Transverse colon (tissue), 4 donors: ENCODE data around the gene GNS. TPM values are rescaled to one million over a fixed set of nuclear protein-coding genes. Genes with fewer than 3 reads are reported as not detected.

Source experiments
- DNase-seq: peaks from one replicate; pipeline ENCODE4 v3.0.0-alpha.2; 2019
- H3K27ac ChIP-seq, 4 donors: fragments of 200-600 bp; sonication (generic); 2 replicates each; pipeline ENCODE4 v1.5.1; 2016 to 2018; ENCODE audit warnings: inconsistent platforms in 4 of 4
- H3K27me3 ChIP-seq: fragments of 200-600 bp; sonication (generic); 2 replicates; pipeline ENCODE4 v1.5.1; 2017; ENCODE audit warnings: inconsistent platforms
- H3K36me3 ChIP-seq, 4 donors: fragments of 200-600 bp; sonication (generic); 2 replicates each; pipeline ENCODE4 v1.5.1; 2017 to 2019; ENCODE audit warnings: inconsistent platforms in 4 of 4
- H3K4me1 ChIP-seq, 4 donors: fragments of 200-600 bp; sonication (generic); 2 replicates each; pipeline ENCODE4 v1.5.1; 2017 to 2020; ENCODE audit warnings: inconsistent platforms in 4 of 4
- H3K4me3 ChIP-seq, 4 donors: fragments of 200-600 bp; sonication (generic); 1 replicate in 1 of 4; 2 replicates in 3 of 4; pipeline versions ENCODE4 v1.5.1 to v1.6.1; 2017 to 2019; ENCODE audit warnings: inconsistent platforms in 4 of 4
- H3K9me3 ChIP-seq, 2 donors: fragments of 200-600 bp; sonication (generic); 2 replicates each; pipeline ENCODE4 v1.5.1; 2017 to 2019; ENCODE audit warnings: inconsistent platforms in 2 of 2
- CTCF ChIP-seq, 5 experiments: fragments of 200-600 bp in 3 of 5; fragments of 450-650 bp in 2 of 5; sonication (generic) in 3 of 5; IDR thresholded peaks; 1 replicate in 2 of 5; 2 replicates in 3 of 5; pipeline ENCODE4 v1.5.1; 2016 to 2017; ENCODE audit warnings: antibody characterized with exemption in 5 of 5, inconsistent platforms in 3 of 5, mild to moderate bottlenecking in 2 of 5, moderate library complexity in 1 of 5
- EP300 ChIP-seq: sonication (generic); formaldehyde crosslinking; IDR thresholded peaks from one replicate; pipeline ENCODE4 v1.6.1; 2017; ENCODE audit warnings: antibody characterized with exemption, low read depth
- POLR2A ChIP-seq: fragments of 450-650 bp; IDR thresholded peaks from one replicate; pipeline ENCODE4 v1.6.1; 2016; ENCODE audit warnings: antibody characterized with exemption, mild to moderate bottlenecking, moderate library complexity
- POLR2AphosphoS5 ChIP-seq, 3 donors: sonication (generic); formaldehyde crosslinking; IDR thresholded peaks; one replicate each; pipeline ENCODE4 v1.6.1; 2016; ENCODE audit warnings: antibody characterized with exemption in 3 of 3
- WGBS, 2 donors: methylation state at CpG; one replicate each; pipeline ENCODE4 v1.1.5; 2018; ENCODE audit warnings: low coverage in 1 of 2; 5-methylcytosine and 5-hydroxymethylcytosine counted together
- in situ Hi-C, 4 donors: fragments of 200-750 bp; cut with MboI; loops; one replicate each; pipeline versions ENCODE4 v1.15.0 to v1.15.1; 2017; ENCODE audit warnings: low sequenced_read_pairs in 3 of 4, low pct_ligation_motif_present in 1 of 4, low pct_unique_long_range_greater_than_20kb in 1 of 4
- intact Hi-C: fragments of 100-400 bp; cut with DNase I; formaldehyde crosslinking; loops from one replicate; pipeline ENCODE4 v1.15.1; 2023; ENCODE audit warnings: low total_unique reads
- total RNA-seq, 4 donors: library from RNA; depleted of rRNA; stranded (reverse); fragments of >200 nt; gene quantifications; one replicate each; pipeline ENCODE4 v1.1.0, GENCODE V29; 2016

The GNS gene
- total RNA-seq, 4 donors from 2014 or later: 22.3 to 67.0 (median 48.3) TPM

- in situ Hi-C loops (no loop called here), intact Hi-C loops (no loop called here)
- H3K4me3 ChIP-seq: no peak overlapping the region
- WGBS, 2 donors: 77% methylated on average over 2 of the region's 2 CpGs; no CpG with 5 or more reads in 1 of the 2 donors
- DNase-seq: no peak
- no peaks in the 10 kb centered on the region for H3K9me3 ChIP-seq
- TF ChIP-seq POLR2A (no peak), POLR2AphosphoS5 (IDR thresholded peaks at IDR 0.05) (no peak), EP300 (no peak), CTCF (IDR thresholded peaks at IDR 0.05) (no peak)
- no peaks in the 10 kb centered on the region for H3K27me3 ChIP-seq
- peaks cover 66 to 91% (median 69%) of the 10 kb centered on the region in 4 donors for H3K4me1 ChIP-seq
- H3K36me3 ChIP-seq: no peaks in the 10 kb centered on the region
- peak overlapping the region; percentile 80 to 90 (median 87) for H3K27ac ChIP-seq
Observed at GRCh38 chr12:64667793-64668192, 91.4 kb downstream of the GNS start.

GRCh38 chr12:64666054-64666914 lies 92.9 kb downstream of the GNS start:
- TF ChIP-seq POLR2AphosphoS5 (IDR thresholded peaks at IDR 0.05) (no peak), CTCF (IDR thresholded peaks at IDR 0.05) (no peak), POLR2A (no peak), EP300 (no peak)
- no peaks in the 10 kb centered on the region for H3K27me3 ChIP-seq
- H3K36me3 ChIP-seq: no peaks in the 10 kb centered on the region
- H3K9me3 ChIP-seq: no peaks in the 10 kb centered on the region
- DNase-seq: no peak
- H3K4me3 ChIP-seq: no peak overlapping the region
- peaks cover 51 to 79% (median 56%) of the 10 kb centered on the region in 4 donors for H3K4me1 ChIP-seq
- 18 to 32% methylated on average over 2 to 3 of the region's 3 CpGs for WGBS, 2 donors
- H3K27ac ChIP-seq: peak overlapping the region; percentile 80 to 90 (median 87)
- intact Hi-C loops: no loop called here
- in situ Hi-C loops: no loop called here

- Histone ChIP-seq H3K9me3 (no peaks in the 10 kb centered on the region), H3K27ac (peak overlapping the region; percentile 80 to 90 (median 87)), H3K27me3 (no peaks in the 10 kb centered on the region), H3K4me3 (no peak overlapping the region), H3K36me3 (no peaks in the 10 kb centered on the region), H3K4me1 (peaks cover 43 to 76% (median 48%) of the 10 kb centered on the region in 4 donors)
- intact Hi-C loops: no loop called here
- DNase-seq: peak; percentile 56
- 16 to 34% methylated on average over 4 of the region's 4 CpGs for WGBS, 2 donors
- TF ChIP-seq POLR2A (peak; percentile 35), EP300 (no peak), CTCF (IDR thresholded peaks at IDR 0.05) (no peak), POLR2AphosphoS5 (IDR thresholded peaks at IDR 0.05) (peak in 2 of 3 donors; percentile 69 to 79)
- in situ Hi-C loops: no loop called here
Observed at GRCh38 chr12:64665514-64665913, 93.7 kb downstream of the GNS start.

Other genes starting within 250 kb of the GNS start
- gene RASSF3, start 148.9 kb downstream of the GNS start, total RNA-seq: 10 to 100 TPM; 41.6 to 83.2 (median 62.5) TPM
- gene TBC1D30, start 65.2 kb upstream of the GNS start, total RNA-seq: 1 to 10 TPM in 3 of 4 donors, under 1 TPM in 1; 0.37 to 9.4 (median 6.5) TPM